ENCODE measurements around the gene APMAP. TPM values are rescaled to one million over a fixed set of nuclear protein-coding genes. Genes with fewer than 3 reads are reported as not detected.

The APMAP gene
- total RNA-seq: 76.3 and 80.0 TPM in 2 replicates
- long read RNA-seq, transcript APMAP-201 (9 exons, 2,430 nt): major isoform, 872 of 989 reads
- long read RNA-seq, partial matches to known transcripts: 31 of 989 reads
- long read RNA-seq, other reads (novel, unspliced or antisense): 85 of 989 reads

GRCh38 chr20:24992487-24993205, at the start of gene APMAP:
TSS of gene APMAP (minus strand) at chr20:24992751. CDS start at chr20:24992688, 63 bp downstream.
- peaks cover 42% of the 10 kb centered on the region for H3K4me1 Mint-ChIP-seq (ENCODE audit: unreplicated experiment)
- peaks cover 7% of the 10 kb centered on the region for H3K27me3 Mint-ChIP-seq (ENCODE audit: unreplicated experiment)
- H3K36me3 Mint-ChIP-seq (ENCODE audit: unreplicated experiment): peaks cover 2% of the 10 kb centered on the region
- H3K4me3 Mint-ChIP-seq (ENCODE audit: unreplicated experiment): peak within 1 kb of the TSS; percentile 92
- H3K27ac Mint-ChIP-seq (ENCODE audit: unreplicated experiment): peak within 1 kb of the TSS; percentile 95
- DNase-seq (ENCODE audit: extremely low spot score, unreplicated experiment): peak; percentile 96
- no peaks in the 10 kb centered on the region for H3K9me3 Mint-ChIP-seq (ENCODE audit: unreplicated experiment)
- TF ChIP-seq CTCF (IDR thresholded peaks at IDR 0.05): no peak

GRCh38 chr20:25041813-25042530, 49.4 kb upstream of the APMAP start:
- Mint-ChIP-seq H3K36me3 (ENCODE audit: unreplicated experiment) (no peaks in the 10 kb centered on the region), H3K27me3 (ENCODE audit: unreplicated experiment) (no peaks in the 10 kb centered on the region), H3K4me3 (ENCODE audit: unreplicated experiment) (no peak overlapping the region)

GRCh38 chr20:25040438-25040831, 47.9 kb upstream of the APMAP start:
- peaks cover 38% of the 10 kb centered on the region for H3K4me1 Mint-ChIP-seq (ENCODE audit: unreplicated experiment)
- H3K27me3 Mint-ChIP-seq (ENCODE audit: unreplicated experiment): no peaks in the 10 kb centered on the region
- DNase-seq (ENCODE audit: extremely low spot score, unreplicated experiment): no peak
- H3K36me3 Mint-ChIP-seq (ENCODE audit: unreplicated experiment): no peaks in the 10 kb centered on the region
- no peak overlapping the region for H3K4me3 Mint-ChIP-seq (ENCODE audit: unreplicated experiment)
- H3K9me3 Mint-ChIP-seq (ENCODE audit: unreplicated experiment): no peaks in the 10 kb centered on the region
- no peak overlapping the region for H3K27ac Mint-ChIP-seq (ENCODE audit: unreplicated experiment)
- no peak for TF ChIP-seq CTCF (IDR thresholded peaks at IDR 0.05)

More at GRCh38 chr20:25041813-25042530, 49.4 kb upstream of the APMAP start:
- H3K27ac Mint-ChIP-seq (ENCODE audit: unreplicated experiment): no peak overlapping the region
- DNase-seq (ENCODE audit: extremely low spot score, unreplicated experiment): no peak
- no peaks in the 10 kb centered on the region for H3K9me3 Mint-ChIP-seq (ENCODE audit: unreplicated experiment)
- H3K4me1 Mint-ChIP-seq (ENCODE audit: unreplicated experiment): peaks cover 25% of the 10 kb centered on the region
- TF ChIP-seq CTCF (IDR thresholded peaks at IDR 0.05): no peak

GRCh38 chr20:25039697-25040437, 47.3 kb upstream of the APMAP start:
- no peaks in the 10 kb centered on the region for H3K9me3 Mint-ChIP-seq (ENCODE audit: unreplicated experiment)
- TF ChIP-seq CTCF (IDR thresholded peaks at IDR 0.05): no peak
- no peaks in the 10 kb centered on the region for H3K36me3 Mint-ChIP-seq (ENCODE audit: unreplicated experiment)
- no peaks in the 10 kb centered on the region for H3K27me3 Mint-ChIP-seq (ENCODE audit: unreplicated experiment)
- H3K4me1 Mint-ChIP-seq (ENCODE audit: unreplicated experiment): peaks cover 38% of the 10 kb centered on the region
- no peak overlapping the region for H3K4me3 Mint-ChIP-seq (ENCODE audit: unreplicated experiment)
- H3K27ac Mint-ChIP-seq (ENCODE audit: unreplicated experiment): peak overlapping the region; percentile 54
- no peak for DNase-seq (ENCODE audit: extremely low spot score, unreplicated experiment)

Data from osteocyte (in vitro differentiated cells).